Duodenal mucosa (tissue), 2 donors: ENCODE results near the gene ECHS1.
A peak's percentile ranks its signal among the peaks of the same experiment; 100 is the strongest.

Experiments
- H3K27ac ChIP-seq: one replicate; pipeline ENCODE4 v1.7.0; 2013; ENCODE audit warnings: low read depth, low read length
- H3K27me3 ChIP-seq, 2 donors: one replicate each; pipeline ENCODE4 v1.7.0; 2013; ENCODE audit warnings: low read length in 2 of 2, control low read depth in 1 of 2; ENCODE audit not compliant: insufficient read depth in 2 of 2, control insufficient read depth in 1 of 2
- H3K36me3 ChIP-seq, 2 donors: one replicate each; pipeline ENCODE4 v1.7.0; 2013; ENCODE audit warnings: low read length in 2 of 2, control low read depth in 1 of 2; ENCODE audit not compliant: insufficient read depth in 2 of 2, control insufficient read depth in 1 of 2
- H3K4me1 ChIP-seq, 2 donors: one replicate each; pipeline ENCODE4 v1.7.0; 2013; ENCODE audit warnings: low read length in 2 of 2, control low read depth in 1 of 2; ENCODE audit not compliant: insufficient read depth in 2 of 2, control insufficient read depth in 1 of 2
- H3K4me3 ChIP-seq, 2 donors: one replicate each; pipeline ENCODE4 v1.7.0; 2013; ENCODE audit warnings: low read length in 2 of 2, low read depth in 1 of 2
- H3K9ac ChIP-seq, 2 donors: one replicate each; pipeline ENCODE4 v1.7.0; 2013; ENCODE audit warnings: low read length in 2 of 2, low read depth in 1 of 2
- H3K9me3 ChIP-seq, 2 donors: one replicate each; pipeline ENCODE4 v1.7.0; 2013; ENCODE audit warnings: low read length in 2 of 2, control low read depth in 1 of 2; ENCODE audit not compliant: control insufficient read depth in 1 of 2

ECHS1 gene

GRCh38 chr10:133334503-133335245 is 38.5 kb downstream of the ECHS1 start:
- no peak overlapping the region for H3K9ac ChIP-seq
- no peaks in the 10 kb centered on the region for H3K9me3 ChIP-seq
- H3K27ac ChIP-seq, result no peak overlapping the region
- peak overlapping the region; percentile 50 to 54 for H3K4me3 ChIP-seq
- H3K36me3 ChIP-seq, result no peaks in the 10 kb centered on the region
- peaks cover 5 to 17% of the 10 kb centered on the region in 2 donors for H3K4me1 ChIP-seq
- H3K27me3 ChIP-seq, result peaks cover 46 to 60% of the 10 kb centered on the region in 2 donors

GRCh38 chr10:133332936-133333699 is 40.0 kb downstream of the ECHS1 start:
- Histone ChIP-seq H3K4me1 (peaks cover 5 to 17% of the 10 kb centered on the region in 2 donors), H3K27me3 (peaks cover 58 to 65% of the 10 kb centered on the region in 2 donors), H3K36me3 (no peaks in the 10 kb centered on the region), H3K9me3 (no peaks in the 10 kb centered on the region), H3K27ac (no peak overlapping the region), H3K9ac (no peak overlapping the region), H3K4me3 (no peak overlapping the region)

DNA sequence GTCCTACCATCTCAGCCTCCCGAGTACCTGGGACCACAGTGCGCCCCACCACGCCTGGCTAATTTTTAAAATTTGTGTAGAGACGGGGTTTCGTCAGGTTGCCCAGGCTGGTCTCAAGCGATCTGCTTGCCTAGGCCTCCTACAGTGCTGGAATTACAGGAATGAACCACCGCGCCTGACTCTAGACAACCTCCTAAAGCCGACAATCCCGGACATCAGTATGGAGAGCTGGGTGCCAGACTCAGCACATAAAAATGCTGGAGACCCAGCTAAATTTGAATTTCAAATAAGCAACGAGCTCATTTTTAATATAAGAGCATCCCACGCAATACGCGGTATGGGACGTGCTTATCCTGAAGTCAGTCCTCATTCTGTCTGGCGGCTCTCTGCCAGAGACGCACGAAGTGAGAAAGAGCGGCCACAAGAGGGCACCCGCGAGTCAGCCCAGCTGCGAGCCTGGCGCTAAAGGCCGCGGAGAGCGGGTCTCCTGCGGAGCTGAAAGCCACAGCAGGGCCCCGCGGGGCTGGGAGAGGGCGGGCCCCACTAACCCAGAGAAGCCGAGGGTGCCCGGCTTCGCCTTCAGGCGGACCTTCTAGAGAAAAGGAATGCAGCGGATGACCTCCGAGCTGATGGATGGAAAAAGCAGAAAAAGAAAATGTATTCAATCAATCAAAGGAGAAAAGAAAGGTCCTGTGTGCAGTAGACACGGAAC is 43.5 kb downstream of the ECHS1 start:
- Histone ChIP-seq H3K4me3 (peak overlapping the region; percentile 55 to 58), H3K9me3 (no peaks in the 10 kb centered on the region), H3K36me3 (no peaks in the 10 kb centered on the region), H3K4me1 (peaks cover 7 to 10% of the 10 kb centered on the region in 2 donors), H3K9ac (peak overlapping the region in 1 of 2 donors; percentile 32), H3K27me3 (peaks cover 64 to 68% of the 10 kb centered on the region in 2 donors), H3K27ac (no peak overlapping the region)

- Histone ChIP-seq H3K27me3 (peaks cover 60 to 64% of the 10 kb centered on the region in 2 donors), H3K4me3 (no peak overlapping the region), H3K36me3 (no peaks in the 10 kb centered on the region), H3K27ac (no peak overlapping the region), H3K9ac (no peak overlapping the region), H3K4me1 (peaks cover 7 to 10% of the 10 kb centered on the region in 2 donors), H3K9me3 (no peaks in the 10 kb centered on the region)
Observed at GRCh38 chr10:133328358-133329343, 44.5 kb downstream of the ECHS1 start.

DNA sequence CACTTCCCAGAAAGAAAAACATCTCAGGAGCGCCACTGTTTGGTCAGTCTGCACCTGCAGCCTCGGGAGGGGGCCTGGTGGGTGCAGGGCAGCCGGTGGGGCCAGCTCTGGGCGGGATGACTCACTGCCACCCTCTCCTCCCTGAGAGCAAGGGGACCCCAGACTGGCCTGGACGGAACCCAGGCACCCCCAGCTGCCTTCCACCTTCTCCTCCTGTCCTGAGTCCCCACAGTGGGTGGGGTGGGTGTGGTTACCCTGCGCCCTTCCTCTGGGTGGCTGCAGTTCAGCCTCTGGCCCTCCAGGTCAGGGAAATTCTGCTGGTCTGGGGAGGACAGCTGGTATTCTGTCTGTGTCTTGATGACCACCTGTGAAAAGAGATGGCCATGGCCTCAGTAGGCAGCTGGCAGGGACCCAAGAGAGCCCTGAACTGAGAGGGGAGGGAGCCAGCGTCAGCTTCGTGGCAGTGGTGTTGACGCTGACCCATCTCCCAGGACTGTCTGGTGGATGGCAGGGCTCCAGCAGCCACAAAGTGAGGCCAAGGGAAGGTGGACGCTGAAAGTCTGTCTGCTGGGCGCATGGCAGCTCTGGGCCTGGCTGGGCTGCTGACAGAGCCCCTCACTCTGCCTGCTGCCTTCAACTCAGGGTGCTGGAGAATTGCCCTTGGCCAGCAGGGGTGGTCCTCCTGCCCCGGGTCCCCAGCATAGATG is 45.4 kb downstream of the ECHS1 start:
- Histone ChIP-seq H3K4me3 (no peak overlapping the region), H3K9ac (no peak overlapping the region)

DNA sequence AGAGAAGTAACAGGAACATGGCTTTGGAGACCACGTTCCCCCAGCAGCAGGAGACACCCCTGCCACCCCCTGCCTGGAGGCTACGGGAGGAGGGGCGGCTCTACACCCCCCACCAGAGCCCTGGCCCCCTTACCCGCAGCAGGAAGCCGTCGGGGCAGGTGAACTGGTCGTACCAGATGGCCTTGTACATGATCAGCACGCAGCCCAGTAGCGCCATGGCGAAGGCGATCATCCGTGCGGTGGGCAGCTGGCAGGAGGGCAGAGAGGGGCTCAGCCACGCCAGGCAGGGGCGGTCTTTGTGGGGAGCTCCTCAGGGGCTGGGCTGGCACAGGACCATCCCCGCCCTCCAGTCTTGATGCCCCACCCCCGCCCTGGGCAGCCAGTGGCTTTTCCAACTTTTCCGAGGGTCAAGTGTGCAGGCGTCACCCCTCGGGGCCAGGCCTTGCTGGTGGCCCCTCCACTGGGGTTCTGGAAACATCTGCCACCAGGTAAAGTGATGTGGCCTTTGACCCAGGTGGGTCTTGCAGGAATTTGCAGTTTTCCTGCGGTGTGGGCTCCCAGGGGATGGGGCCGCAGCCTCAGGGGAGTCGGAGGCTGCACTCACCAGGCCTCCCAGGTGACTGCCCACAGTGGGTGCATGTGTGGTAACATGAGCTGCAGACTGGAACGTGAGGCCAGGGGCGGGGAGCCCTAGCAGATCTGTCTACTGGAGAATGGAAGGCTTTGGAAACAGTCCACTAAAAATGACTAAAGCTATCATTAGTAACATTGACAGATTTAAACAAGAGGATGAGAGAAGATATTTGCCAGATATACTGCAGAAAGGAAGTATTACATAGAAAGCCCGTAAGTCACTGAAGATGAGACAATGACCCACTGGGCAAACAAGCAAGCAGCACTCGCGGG is 46.2 kb downstream of the ECHS1 start:
- H3K27me3 ChIP-seq, result peaks cover 51 to 57% of the 10 kb centered on the region in 2 donors
- no peak overlapping the region for H3K4me3 ChIP-seq
- no peak overlapping the region for H3K9ac ChIP-seq
- H3K4me1 ChIP-seq, result peaks cover 7 to 10% of the 10 kb centered on the region in 2 donors
- no peaks in the 10 kb centered on the region for H3K36me3 ChIP-seq
- H3K27ac ChIP-seq, result no peak overlapping the region
- no peaks in the 10 kb centered on the region for H3K9me3 ChIP-seq

More for the DNA sequence above, 45.4 kb downstream of the ECHS1 start:
- Histone ChIP-seq H3K9me3 (no peaks in the 10 kb centered on the region), H3K27ac (no peak overlapping the region), H3K4me1 (peaks cover 7 to 10% of the 10 kb centered on the region in 2 donors), H3K36me3 (no peaks in the 10 kb centered on the region), H3K27me3 (peaks cover 59 to 64% of the 10 kb centered on the region in 2 donors)

- Histone ChIP-seq H3K4me1 (peaks cover 7 to 10% of the 10 kb centered on the region in 2 donors), H3K36me3 (no peaks in the 10 kb centered on the region), H3K27me3 (peaks cover 44 to 51% of the 10 kb centered on the region in 2 donors), H3K9me3 (no peaks in the 10 kb centered on the region), H3K27ac (no peak overlapping the region), H3K9ac (no peak overlapping the region), H3K4me3 (peak overlapping the region in 1 of 2 donors; percentile 54)
Observed at GRCh38 chr10:133326223-133326551, 47.0 kb downstream of the ECHS1 start.

DNA sequence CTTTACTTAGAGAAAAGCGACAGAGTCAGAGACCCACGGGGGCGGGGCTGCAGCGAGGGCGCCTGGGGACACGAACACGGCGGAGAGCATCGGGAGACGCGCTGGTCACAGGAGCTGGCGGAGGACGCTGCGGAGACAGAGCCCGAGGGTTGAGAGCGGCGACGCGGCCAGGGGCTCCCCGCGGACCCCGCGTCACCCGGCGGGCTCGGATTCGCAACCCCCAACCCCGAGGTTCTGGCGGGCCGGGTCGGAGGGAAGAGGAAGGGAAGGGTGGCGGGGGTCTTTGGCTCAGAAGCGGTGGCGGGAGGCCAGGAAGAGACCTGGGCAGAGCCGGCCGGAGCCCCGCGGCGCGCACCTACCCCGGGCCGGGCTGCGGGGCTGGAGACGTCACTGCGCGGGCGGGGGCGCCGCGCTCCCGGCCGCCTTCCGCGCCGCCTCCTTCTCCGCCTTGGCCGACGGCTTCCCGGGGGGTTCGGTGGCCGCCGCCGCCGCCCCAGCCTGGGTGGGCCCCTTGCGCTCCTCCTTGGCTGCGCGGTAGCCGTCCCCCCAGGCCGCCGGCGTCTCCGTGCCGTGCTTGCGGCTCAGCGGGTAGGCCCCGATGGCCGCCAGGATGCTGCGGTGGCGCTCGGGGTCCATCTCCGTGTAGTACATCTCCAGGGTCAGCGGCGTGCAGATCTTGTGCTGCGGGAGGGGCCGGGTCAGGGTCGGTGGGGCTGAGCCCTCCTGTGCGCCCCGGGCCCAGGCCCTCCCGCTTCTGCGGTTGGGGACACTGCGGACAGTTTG is 47.5 kb downstream of the ECHS1 start:
- peaks cover 44 to 45% of the 10 kb centered on the region in 2 donors for H3K27me3 ChIP-seq
- no peaks in the 10 kb centered on the region for H3K9me3 ChIP-seq

More for the DNA sequence above, 47.5 kb downstream of the ECHS1 start:
- Histone ChIP-seq H3K4me3 (peak overlapping the region in 1 of 2 donors; percentile 54), H3K4me1 (peaks cover 7 to 10% of the 10 kb centered on the region in 2 donors), H3K27ac (no peak overlapping the region), H3K36me3 (no peaks in the 10 kb centered on the region), H3K9ac (no peak overlapping the region)
